GM13976 (cell line): ENCODE data around the gene TMEM229B.
A peak's percentile ranks its signal among the peaks of the same experiment; 100 is the strongest.

ENCODE experiments used
- DNase-seq: peaks from one replicate; pipeline ENCODE4 v3.0.0; 2012; ENCODE audit warnings: low spot score
- CTCF ChIP-seq: IDR thresholded peaks from 2 replicates; pipeline ENCODE4 v1.5.1; 2012; ENCODE audit warnings: borderline replicate concordance, mild to moderate bottlenecking; ENCODE audit not compliant: insufficient read depth; ENCODE audit errors: extremely low read depth, missing control alignments, control extremely low read depth
- in situ Hi-C: fragments of 300-500 bp; cut with MboI; formaldehyde crosslinking; loops from one replicate; pipeline ENCODE4 v1.12.0; 2022; ENCODE audit warnings: low sequenced_read_pairs, mixed read lengths, inconsistent platforms; ENCODE audit not compliant: unreplicated experiment

Gene TMEM229B

GRCh38 chr14:67516676-67517075, 28.2 kb upstream of the TMEM229B start:
- TF ChIP-seq CTCF, result no peak
- in situ Hi-C loops, result no loop called here
- no peak for DNase-seq

GRCh38 chr14:67515386-67516079, 27.0 kb upstream of the TMEM229B start:
- peak; percentile 79 for DNase-seq
- no peak for TF ChIP-seq CTCF
- in situ Hi-C loops, result no loop called here

GRCh38 chr14:67514650-67515385, 26.3 kb upstream of the TMEM229B start:
- no peak for TF ChIP-seq CTCF
- in situ Hi-C loops, result no loop called here
- peak; percentile 75 for DNase-seq

- TF ChIP-seq CTCF, result no peak
- DNase-seq, result no peak
- in situ Hi-C loops, result no loop called here
These were observed 25.7 kb upstream of the TMEM229B start for GRCh38 chr14:67514203-67514607.

- in situ Hi-C loops, result no loop called here
- no peak for DNase-seq
- TF ChIP-seq CTCF, result no peak
These were observed 25.1 kb upstream of the TMEM229B start for GRCh38 chr14:67513631-67514108.

GRCh38 chr14:67512463-67513310, 24.2 kb upstream of the TMEM229B start:
- in situ Hi-C loops, result no loop called here
- no peak for DNase-seq
- no peak for TF ChIP-seq CTCF
